Measurements from ENCODE around the gene MAGOH. TPM values are rescaled to one million over a fixed set of nuclear protein-coding genes. Genes with fewer than 3 reads are reported as not detected.

The MAGOH gene
- 11.7 and 40.8 TPM in 2 replicates for total RNA-seq

GRCh38 chr1:53238197-53239155, at the start of gene MAGOH:
Gene MAGOH (minus strand): TSS chr1:53238518. CDS start chr1:53238448, 70 bp downstream.

GRCh38 chr1:53220171-53220961, 18.0 kb downstream of the MAGOH start, which contains the start of gene CZIB:
Gene CZIB (minus strand): TSS chr1:53220634. CDS start chr1:53220575, 59 bp downstream.

GRCh38 chr1:53196485-53197290, 41.6 kb downstream of the MAGOH start, which contains the start of gene CPT2:
Gene CPT2 (plus strand): TSS chr1:53196824. CDS start chr1:53196944, 120 bp downstream.

Other genes starting within 250 kb of the MAGOH start
- gene PODN, start 176.3 kb downstream of the MAGOH start, total RNA-seq, result 92.3 and 105 TPM in 2 replicates
- 0.09 and 0.82 TPM in 2 replicates for gene SLC1A7, start 95.9 kb downstream of the MAGOH start, total RNA-seq
- 14.6 and 18.3 TPM in 2 replicates for gene CPT2, start 41.7 kb downstream of the MAGOH start, total RNA-seq
- 54.8 and 65.3 TPM in 2 replicates for gene CZIB, start 17.9 kb downstream of the MAGOH start, total RNA-seq
- gene LRP8, start 89.6 kb upstream of the MAGOH start, total RNA-seq, result 5.7 and 7.1 TPM in 2 replicates
- not detected in 2 replicates for gene DMRTB1, start 220.9 kb upstream of the MAGOH start, total RNA-seq